GM12878 (cell line): Measurements from ENCODE around the gene DEXI. TPM values are rescaled to one million over a fixed set of nuclear protein-coding genes. Genes with fewer than 3 reads are reported as not detected.

Experiments
- ESRRA ChIP-seq: IDR thresholded peaks from 2 replicates; pipeline ENCODE4 v1.6.1; 2012; ENCODE audit warnings: mild to moderate bottlenecking, low read length, improper control_type of control experiment
- IRF3 ChIP-seq: fragments of 450-650 bp; IDR thresholded peaks from 2 replicates; pipeline ENCODE4 v1.6.1; 2014; ENCODE audit warnings: mild to moderate bottlenecking
- SIX5 ChIP-seq: IDR thresholded peaks from 2 replicates; pipeline ENCODE4 v1.6.1; 2011; ENCODE audit warnings: mild to moderate bottlenecking, low read depth, low read length, moderate library complexity; ENCODE audit not compliant: severe bottlenecking
- SKIL ChIP-seq: fragments of 450-650 bp; IDR thresholded peaks from 2 replicates; pipeline ENCODE4 v1.6.1; 2017; ENCODE audit warnings: mild to moderate bottlenecking, low read depth, inconsistent platforms; ENCODE audit not compliant: poor library complexity, severe bottlenecking
- SUPT20H ChIP-seq: IDR thresholded peaks from 2 replicates; pipeline ENCODE4 v1.6.1; 2011; ENCODE audit warnings: low read depth, mild to moderate bottlenecking, low read length, moderate library complexity, borderline replicate concordance; ENCODE audit not compliant: control insufficient read depth
- TBL1XR1 ChIP-seq: IDR thresholded peaks from 2 replicates; pipeline ENCODE4 v1.6.1; 2012; ENCODE audit warnings: low read depth, low read length, improper control_type of control experiment
- TCF3 ChIP-seq: IDR thresholded peaks from 2 replicates; pipeline ENCODE4 v1.6.1; 2012; ENCODE audit warnings: low read depth, mild to moderate bottlenecking, low read length, borderline replicate concordance; ENCODE audit not compliant: insufficient read depth
- YY1 ChIP-seq: IDR thresholded peaks from 2 replicates; pipeline ENCODE4 v1.6.1; 2011; ENCODE audit warnings: low read depth, mild to moderate bottlenecking, low read length
- ZNF217 ChIP-seq: fragments of 450-650 bp; IDR thresholded peaks from 2 replicates; pipeline ENCODE4 v1.6.1; 2017; ENCODE audit warnings: antibody characterized with exemption, mild to moderate bottlenecking
- polyA plus RNA-seq, 11 experiments: library from polyadenylated mRNA; depleted of rRNA in 4 of 11; unstranded in 6 of 11; stranded (reverse) in 5 of 11; fragments of >200 nt; fragmentation: Nextera tagmentation in 4 of 11; fragmentation: Illumina TruSeq in 1 of 11; extraction: Ambion mirVana in 4 of 11; extraction: Trizol in 1 of 11; gene quantifications; 1 replicate in 1 of 11; 2 replicates in 10 of 11; pipeline versions ENCODE4 v1.2.1 to v1.2.3, GENCODE V29; 2011 to 2016; ENCODE audit warnings: inconsistent platforms in 2 of 11, missing spikeins in 2 of 11, low read depth in 1 of 11
- total RNA-seq, 4 experiments: library from RNA; depleted of rRNA in 3 of 4; stranded (reverse); fragments of >200 nt in 3 of 4; fragmentation: Illumina TruSeq in 1 of 4; extraction: Trizol in 1 of 4; gene quantifications; 2 replicates each; pipeline versions ENCODE4 v1.2.1 to v1.2.3, GENCODE V29; 2013 to 2021

The DEXI gene
- total and polyA plus RNA-seq, 10 of the 15 experiments (the other 5 are each of a cell fraction or from before 2014, with no cell fraction given), result 1.4 to 26.3 (median 18.4) TPM

GRCh38 chr16:10972108-10972818, 30.0 kb upstream of the DEXI start (continued):
- TF ChIP-seq SKIL (no peak), SIX5 (no peak), IRF3 (no peak), TBL1XR1 (no peak), YY1 (no peak), ESRRA (no peak), ZNF217 (no peak), TCF3 (no peak), SUPT20H (no peak)
